Mammary epithelial cell (primary cell): ENCODE measurements around the gene CHRM5.

ENCODE experiments used
- EZH2 ChIP-seq: IDR thresholded peaks from 2 replicates; pipeline ENCODE4 v1.6.1; 2012; ENCODE audit warnings: low read length, inconsistent platforms, borderline replicate concordance
- TF ChIP-seq, protein P1 (sequence below), 2 donors: IDR thresholded peaks in 1 of 2; conservative IDR thresholded peaks in 1 of 2; 2 replicates each; pipeline ENCODE4 v1.5.1; 2011 to 2012; ENCODE audit warnings: inconsistent platforms in 2 of 2, low read length in 2 of 2, mild to moderate bottlenecking in 2 of 2, control low read depth in 1 of 2, low read depth in 1 of 2; ENCODE audit not compliant: insufficient read depth in 1 of 2; ENCODE audit errors: extremely low read depth in 1 of 2

DNA sequence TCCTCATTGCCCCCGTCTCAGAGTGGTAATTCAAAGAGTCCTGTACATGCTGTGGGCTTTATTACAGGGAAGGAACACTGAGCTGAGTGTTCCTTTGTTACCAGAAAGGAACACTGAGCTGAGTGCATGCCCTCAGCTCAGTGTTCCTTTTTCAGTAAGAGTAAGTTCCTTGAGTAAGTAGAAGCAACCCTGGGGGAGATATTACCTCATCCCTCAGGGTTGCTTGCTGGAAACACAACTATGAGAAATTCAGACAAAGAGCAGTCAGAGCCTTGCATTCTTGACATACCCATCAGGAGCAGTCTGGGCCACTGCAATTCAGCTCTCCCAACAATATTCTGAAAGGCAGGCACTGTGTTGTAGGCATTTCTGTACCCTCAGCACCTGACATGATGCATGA lies 17.0 kb downstream of the CHRM5 start:
- TF ChIP-seq, protein P1, sequence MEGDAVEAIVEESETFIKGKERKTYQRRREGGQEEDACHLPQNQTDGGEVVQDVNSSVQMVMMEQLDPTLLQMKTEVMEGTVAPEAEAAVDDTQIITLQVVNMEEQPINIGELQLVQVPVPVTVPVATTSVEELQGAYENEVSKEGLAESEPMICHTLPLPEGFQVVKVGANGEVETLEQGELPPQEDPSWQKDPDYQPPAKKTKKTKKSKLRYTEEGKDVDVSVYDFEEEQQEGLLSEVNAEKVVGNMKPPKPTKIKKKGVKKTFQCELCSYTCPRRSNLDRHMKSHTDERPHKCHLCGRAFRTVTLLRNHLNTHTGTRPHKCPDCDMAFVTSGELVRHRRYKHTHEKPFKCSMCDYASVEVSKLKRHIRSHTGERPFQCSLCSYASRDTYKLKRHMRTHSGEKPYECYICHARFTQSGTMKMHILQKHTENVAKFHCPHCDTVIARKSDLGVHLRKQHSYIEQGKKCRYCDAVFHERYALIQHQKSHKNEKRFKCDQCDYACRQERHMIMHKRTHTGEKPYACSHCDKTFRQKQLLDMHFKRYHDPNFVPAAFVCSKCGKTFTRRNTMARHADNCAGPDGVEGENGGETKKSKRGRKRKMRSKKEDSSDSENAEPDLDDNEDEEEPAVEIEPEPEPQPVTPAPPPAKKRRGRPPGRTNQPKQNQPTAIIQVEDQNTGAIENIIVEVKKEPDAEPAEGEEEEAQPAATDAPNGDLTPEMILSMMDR (conservative IDR thresholded peaks at IDR 0.05 in 1 of 2, IDR thresholded peaks at IDR 0.05 in 1 of 2; ENCODE audit: extremely low read depth in 1 of 2, insufficient read depth in 1 of 2, low read depth in 1 of 2, low read length in 2 of 2) = no peak
- no peak for TF ChIP-seq EZH2
